ENCODE results near the gene ANKRD44. TPM values are rescaled to one million over a fixed set of nuclear protein-coding genes. Genes with fewer than 3 reads are reported as not detected.
"Not testable (repeated sequence)": the region's sequence is repeated elsewhere in the genome, so short reads cannot be mapped to it uniquely, and the experiment has no call there.

Gene ANKRD44
- total RNA-seq, 2 donors from 2014 or later = 7.0 to 7.9 TPM

DNA sequence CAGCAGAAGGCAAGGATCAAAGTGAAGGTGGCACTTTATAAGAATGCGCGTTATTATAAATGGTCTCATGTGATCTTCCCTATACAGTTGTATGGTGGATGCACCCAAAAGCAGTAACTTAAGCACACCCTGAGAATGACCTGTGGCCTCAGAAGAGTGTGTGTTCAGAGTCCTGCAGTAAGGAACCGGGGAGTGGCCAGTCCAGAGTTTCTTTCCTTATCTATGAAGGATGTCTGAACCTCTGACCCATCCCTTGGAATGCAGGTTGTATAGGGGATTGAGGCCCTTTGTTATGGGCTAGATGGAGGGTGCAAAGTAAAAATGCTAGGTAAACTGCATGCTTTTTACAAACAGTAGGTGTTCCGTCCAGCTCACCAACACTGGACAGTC lies 43.6 kb upstream of the ANKRD44 start:
- Histone ChIP-seq H3K27me3 (no peaks in the 10 kb centered on the region), H3K27ac (no peak overlapping the region), H3K9me3 (no peaks in the 10 kb centered on the region), H3K4me3 (no peak overlapping the region), H3K36me3 (no peaks in the 10 kb centered on the region), H3K9ac (ENCODE audit: low read depth in 2 of 2, low read length in 2 of 2) (no peak overlapping the region), H3K4me1 (no peaks in the 10 kb centered on the region)
- TF ChIP-seq, protein P1, sequence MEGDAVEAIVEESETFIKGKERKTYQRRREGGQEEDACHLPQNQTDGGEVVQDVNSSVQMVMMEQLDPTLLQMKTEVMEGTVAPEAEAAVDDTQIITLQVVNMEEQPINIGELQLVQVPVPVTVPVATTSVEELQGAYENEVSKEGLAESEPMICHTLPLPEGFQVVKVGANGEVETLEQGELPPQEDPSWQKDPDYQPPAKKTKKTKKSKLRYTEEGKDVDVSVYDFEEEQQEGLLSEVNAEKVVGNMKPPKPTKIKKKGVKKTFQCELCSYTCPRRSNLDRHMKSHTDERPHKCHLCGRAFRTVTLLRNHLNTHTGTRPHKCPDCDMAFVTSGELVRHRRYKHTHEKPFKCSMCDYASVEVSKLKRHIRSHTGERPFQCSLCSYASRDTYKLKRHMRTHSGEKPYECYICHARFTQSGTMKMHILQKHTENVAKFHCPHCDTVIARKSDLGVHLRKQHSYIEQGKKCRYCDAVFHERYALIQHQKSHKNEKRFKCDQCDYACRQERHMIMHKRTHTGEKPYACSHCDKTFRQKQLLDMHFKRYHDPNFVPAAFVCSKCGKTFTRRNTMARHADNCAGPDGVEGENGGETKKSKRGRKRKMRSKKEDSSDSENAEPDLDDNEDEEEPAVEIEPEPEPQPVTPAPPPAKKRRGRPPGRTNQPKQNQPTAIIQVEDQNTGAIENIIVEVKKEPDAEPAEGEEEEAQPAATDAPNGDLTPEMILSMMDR (IDR thresholded peaks at IDR 0.05) = no peak
- no peak for DNase-seq
- intact Hi-C loops (cut with DNase I) = no loop called here

DNA sequence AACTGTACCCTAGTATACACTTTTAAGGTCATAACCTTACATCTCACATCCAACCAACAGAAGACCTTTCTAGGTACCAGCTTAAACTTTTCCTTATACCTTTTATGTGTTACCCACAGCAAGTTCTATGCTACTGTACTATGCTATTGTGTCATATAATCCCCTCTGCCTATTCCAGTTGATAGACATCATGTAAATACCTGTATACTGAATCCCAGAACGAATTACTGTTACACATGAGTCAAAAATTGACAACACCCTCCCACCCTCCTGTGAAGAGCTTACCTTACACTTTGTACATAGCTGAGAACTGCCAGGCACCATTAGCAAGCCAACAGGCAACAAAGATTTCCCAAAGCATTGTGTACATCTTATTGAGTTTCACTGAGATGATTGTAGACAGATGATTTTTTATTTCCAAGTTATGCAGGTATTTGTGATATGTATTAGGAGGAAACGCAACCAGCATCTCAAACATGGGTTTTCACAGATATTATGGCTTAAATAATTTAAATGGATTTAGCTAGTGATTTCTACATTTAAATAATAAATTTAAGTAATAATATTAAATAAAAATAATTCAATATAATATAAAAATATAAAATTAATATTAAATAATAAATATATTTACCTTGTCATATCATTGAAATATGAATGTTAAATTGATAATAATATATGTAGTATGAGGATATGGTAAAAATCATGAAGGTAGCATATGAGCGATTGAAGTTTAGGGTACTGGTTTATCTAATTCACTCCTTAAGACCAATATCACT lies 43.0 kb upstream of the ANKRD44 start:
- no peaks in the 10 kb centered on the region for H3K36me3 ChIP-seq
- no peaks in the 10 kb centered on the region for H3K4me1 ChIP-seq
- no peak overlapping the region for H3K4me3 ChIP-seq
- no peak for DNase-seq
- H3K9ac ChIP-seq (ENCODE audit: low read depth in 2 of 2, low read length in 2 of 2) = no peak overlapping the region
- intact Hi-C loops (cut with DNase I) = no loop called here
- TF ChIP-seq, protein P1 (IDR thresholded peaks at IDR 0.05) = no peak
- H3K27me3 ChIP-seq = no peaks in the 10 kb centered on the region
- no peak overlapping the region for H3K27ac ChIP-seq
- H3K9me3 ChIP-seq = no peaks in the 10 kb centered on the region

DNA sequence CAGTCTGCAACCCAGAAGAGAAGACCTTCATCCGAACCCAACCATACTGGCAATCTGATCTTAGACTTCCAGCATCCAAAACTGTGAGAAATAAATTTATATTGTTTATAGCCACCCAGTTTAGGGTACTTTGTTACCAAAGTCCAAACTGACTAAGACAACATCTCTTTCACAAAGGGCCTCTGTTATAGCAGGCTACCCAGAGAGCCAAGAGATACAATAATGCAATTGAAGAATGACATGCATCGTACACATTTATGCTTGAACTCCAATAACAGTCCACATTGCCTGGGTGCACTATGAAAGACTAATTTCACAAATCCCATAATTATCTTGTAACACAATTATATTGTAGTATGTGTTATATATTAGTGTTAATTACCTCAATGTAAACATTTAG lies 39.1 kb upstream of the ANKRD44 start:
- H3K4me1 ChIP-seq = no peaks in the 10 kb centered on the region
- intact Hi-C loops (cut with DNase I) = no loop called here
- no peak for DNase-seq
- TF ChIP-seq, protein P1 (IDR thresholded peaks at IDR 0.05) = no peak
- no peaks in the 10 kb centered on the region for H3K9me3 ChIP-seq
- H3K27me3 ChIP-seq = no peaks in the 10 kb centered on the region
- no peak overlapping the region for H3K9ac ChIP-seq (ENCODE audit: low read depth in 2 of 2, low read length in 2 of 2)
- H3K36me3 ChIP-seq = no peaks in the 10 kb centered on the region
- no peak overlapping the region for H3K4me3 ChIP-seq
- H3K27ac ChIP-seq = no peak overlapping the region

DNA sequence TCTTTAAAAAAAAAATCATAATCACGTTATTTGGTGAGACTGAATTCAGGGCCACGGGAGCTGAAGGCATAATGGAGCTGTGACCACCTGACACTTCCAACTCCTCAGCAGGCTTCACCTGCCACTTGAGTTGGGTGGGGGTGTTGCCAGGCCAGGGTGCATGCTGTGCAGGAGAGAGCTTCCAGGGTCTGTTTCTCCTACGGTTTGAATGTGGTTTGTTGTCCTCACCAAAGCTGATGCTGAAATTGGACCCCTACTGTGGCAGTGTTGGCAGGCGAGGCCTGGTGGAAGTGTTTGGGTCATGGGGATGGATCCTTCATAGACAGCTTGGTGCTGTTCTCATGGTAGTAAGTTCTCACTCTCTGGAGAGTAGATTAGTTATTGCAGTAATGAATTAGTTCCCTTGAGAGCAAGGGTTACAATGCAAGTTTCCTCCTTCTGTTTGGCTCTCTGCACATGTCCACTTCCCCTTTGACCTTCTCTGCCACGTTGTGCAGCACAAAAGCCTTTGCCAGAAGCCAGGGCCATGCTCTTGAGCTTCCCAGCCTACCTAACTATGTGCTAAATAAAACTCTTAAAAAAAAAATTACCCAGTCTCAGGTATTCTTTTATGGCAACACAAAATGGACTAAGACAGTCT lies 38.3 kb upstream of the ANKRD44 start:
- Histone ChIP-seq H3K27me3 (no peaks in the 10 kb centered on the region), H3K36me3 (no peaks in the 10 kb centered on the region), H3K9ac (ENCODE audit: low read depth in 2 of 2, low read length in 2 of 2) (no peak overlapping the region), H3K9me3 (no peaks in the 10 kb centered on the region), H3K27ac (no peak overlapping the region), H3K4me3 (no peak overlapping the region), H3K4me1 (no peaks in the 10 kb centered on the region)
- intact Hi-C loops (cut with DNase I) = no loop called here
- TF ChIP-seq, protein P1 (IDR thresholded peaks at IDR 0.05) = no peak
- DNase-seq = no peak

DNA sequence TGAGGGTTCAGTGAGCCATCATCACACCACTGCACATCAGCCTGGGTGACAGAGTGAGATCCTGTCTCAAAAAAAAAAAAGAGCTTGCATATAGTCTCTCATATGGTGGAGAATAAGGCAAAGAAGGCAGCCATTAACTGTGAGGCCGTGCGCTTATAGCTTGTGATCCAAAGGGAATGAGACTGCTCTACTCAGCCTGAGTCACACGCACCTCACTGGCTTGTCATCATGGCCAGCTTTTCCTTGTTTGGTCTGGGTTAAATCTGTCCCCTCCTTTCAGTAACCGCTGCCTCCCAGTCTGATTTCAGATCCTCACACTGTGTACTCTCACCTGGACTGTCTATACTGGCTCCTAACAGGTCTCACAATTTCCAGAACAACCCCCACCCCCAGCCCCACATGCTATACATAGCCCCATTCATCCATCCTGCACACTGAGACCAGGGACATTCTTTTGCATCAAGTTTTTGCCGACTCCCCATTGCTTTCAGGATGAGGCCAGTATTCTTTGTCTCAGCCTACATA lies 35.3 kb upstream of the ANKRD44 start:
- Histone ChIP-seq H3K4me3 (no peak overlapping the region), H3K27me3 (no peaks in the 10 kb centered on the region), H3K4me1 (no peaks in the 10 kb centered on the region), H3K36me3 (no peaks in the 10 kb centered on the region), H3K27ac (no peak overlapping the region), H3K9ac (ENCODE audit: low read depth in 2 of 2, low read length in 2 of 2) (no peak overlapping the region), H3K9me3 (no peaks in the 10 kb centered on the region)
- intact Hi-C loops (cut with DNase I) = no loop called here
- DNase-seq = no peak
- TF ChIP-seq, protein P1 (IDR thresholded peaks at IDR 0.05) = no peak

DNA sequence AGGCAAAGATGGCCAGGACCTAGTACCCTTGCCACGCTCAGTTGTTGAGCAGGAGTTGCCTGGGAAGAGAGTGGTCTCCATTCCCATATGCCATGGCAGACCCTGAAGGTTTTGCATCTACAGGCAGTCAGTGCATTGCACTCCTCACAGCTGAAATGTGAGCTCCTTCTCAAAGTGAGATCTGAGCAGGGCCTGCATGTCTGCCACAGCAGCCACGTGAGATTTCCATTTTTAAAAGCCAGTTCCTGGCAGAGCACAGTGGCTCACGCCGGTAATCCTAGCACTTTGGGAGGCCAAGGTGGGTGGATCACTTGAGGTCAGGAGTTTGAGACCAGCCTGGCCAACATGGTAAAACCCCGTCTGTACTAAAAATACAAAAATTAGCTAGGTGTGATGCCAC lies 33.4 kb upstream of the ANKRD44 start:
- not testable (repeated sequence) for H3K9me3 ChIP-seq

More for the DNA sequence above, 33.4 kb upstream of the ANKRD44 start:
- H3K4me1 ChIP-seq; intact Hi-C loops (cut with DNase I); H3K36me3 ChIP-seq; H3K4me3 ChIP-seq; DNase-seq; H3K27ac ChIP-seq; H3K27me3 ChIP-seq; H3K9ac ChIP-seq (ENCODE audit: low read depth in 2 of 2, low read length in 2 of 2): not testable (repeated sequence)

All from colonic mucosa (tissue), 4 donors.